ENCODE results near the gene RIN3. TPM values are rescaled to one million over a fixed set of nuclear protein-coding genes. Genes with fewer than 3 reads are reported as not detected.

The RIN3 gene
- total and polyA plus RNA-seq, 2 of the 4 experiments (the other 2 are of a cell fraction), result 2.5 to 11.1 TPM

- Histone ChIP-seq H3K9me3 (ENCODE audit: control insufficient read depth, insufficient read depth, low read length) (peaks cover under 1% of the 10 kb centered on the region; the same call in 1 of the 2 replicates), H4K5ac (ENCODE audit: low read depth, low read length) (no peak overlapping the region), H2BK5ac (ENCODE audit: low read depth, low read length, poor library complexity, severe bottlenecking) (peak overlapping the region; percentile 9), H3K4me1 (ENCODE audit: control insufficient read depth, insufficient read depth, low read length) (peaks cover 11% of the 10 kb centered on the region), H3K36me3 (ENCODE audit: control insufficient read depth, insufficient read depth, low read length) (no peaks in the 10 kb centered on the region), H3K23ac (ENCODE audit: low read depth, low read length) (no peak overlapping the region), H2AK9ac (replicated peaks; ENCODE audit: low read depth, low read length, poor library complexity) (no peak overlapping the region), H2AFZ (replicated peaks; ENCODE audit: low read length, poor library complexity) (no peak overlapping the region), H3K9ac (ENCODE audit: low read depth, low read length) (no peak overlapping the region), H2BK20ac (ENCODE audit: low read depth, low read length) (peak overlapping the region; percentile 57; the same call in 1 of the 2 replicates), H3K79me1 (ENCODE audit: low read depth in 1 of 2, low read length in 2 of 2) (no peaks in the 10 kb centered on the region), H3K56ac (ENCODE audit: extremely low read depth, insufficient read depth, low read length) (no peak overlapping the region), H3K4me3 (ENCODE audit: insufficient read depth, low read depth, low read length) (no peak overlapping the region), H3K14ac (replicated peaks; ENCODE audit: low read depth, low read length) (peak overlapping the region; percentile 43; the same call in 1 of the 2 replicates), H4K91ac (ENCODE audit: insufficient read depth, low read depth, low read length) (no peak overlapping the region), H3K27me3 (ENCODE audit: control insufficient read depth, insufficient read depth, low read length) (no peaks in the 10 kb centered on the region), H4K8ac (ENCODE audit: low read depth in 2 of 2, low read length in 2 of 2) (peak overlapping the region in 1 of 2 experiments; percentile 26; a peak in 2 of 4 replicates), H3K4me2 (ENCODE audit: low read depth, low read length) (no peak overlapping the region), H3K4ac (ENCODE audit: low read depth, low read length) (peak overlapping the region; percentile 21; the same call in 1 of the 2 replicates), H3K9me1 (ENCODE audit: insufficient read depth, low read length) (peaks cover 3% of the 10 kb centered on the region; the same call in 1 of the 2 replicates), H2AK5ac (ENCODE audit: low read depth, low read length) (peak overlapping the region; percentile 68; the same call in 1 of the 2 replicates), H3K18ac (ENCODE audit: low read depth, low read length) (peak overlapping the region; percentile 50; the same call in 1 of the 2 replicates), H3K27ac (ENCODE audit: insufficient read depth, low read length) (no peak overlapping the region), H4K20me1 (ENCODE audit: insufficient read depth, low read length) (no peaks in the 10 kb centered on the region), H2BK15ac (ENCODE audit: low read depth, low read length) (peak overlapping the region; percentile 15; the same call in 1 of the 3 replicates), H2BK120ac (ENCODE audit: low read depth, low read length) (peak overlapping the region; percentile 49; the same call in 1 of the 2 replicates)
- CTCF ChIA-PET, result interaction anchor here (3.9 kb wide), 1 partner anchor 10 kb away, joined by 15 read pairs; no protein-coding TSS in a partner anchor
- POLR2A ChIA-PET (ENCODE audit: unreplicated experiment), result no interaction called here
- TF ChIP-seq FOS (IDR thresholded peaks at IDR 0.05; ENCODE audit: low read depth, low read length) (no peak), CEBPB (IDR thresholded peaks at IDR 0.05; ENCODE audit: low read depth, low read length) (no peak), RCOR1 (IDR thresholded peaks at IDR 0.05; ENCODE audit: insufficient replicate concordance, low read length) (no peak), NFE2L2 (IDR thresholded peaks at IDR 0.05; ENCODE audit: low read depth, low read length) (no peak), RAD21 (IDR thresholded peaks at IDR 0.05; ENCODE audit: low read length) (no peak), MAZ (IDR thresholded peaks at IDR 0.05; ENCODE audit: borderline replicate concordance, low read depth, low read length) (no peak), ELK1 (IDR thresholded peaks at IDR 0.05; ENCODE audit: borderline replicate concordance, low read depth, low read length) (no peak), CHD1 (IDR thresholded peaks at IDR 0.05; ENCODE audit: low read depth, low read length) (no peak), BHLHE40 (IDR thresholded peaks at IDR 0.05; ENCODE audit: low read depth, low read length) (no peak), MXI1 (IDR thresholded peaks at IDR 0.05; ENCODE audit: borderline replicate concordance, low read depth, low read length) (no peak), MAFK (IDR thresholded peaks at IDR 0.05; ENCODE audit: low read depth, low read length) (no peak), RFX5 (IDR thresholded peaks at IDR 0.05; ENCODE audit: low read depth, low read length) (no peak), POLR2A (IDR thresholded peaks at IDR 0.05; ENCODE audit: low read depth, low read length) (no peak), SMC3 (IDR thresholded peaks at IDR 0.05; ENCODE audit: low read depth, low read length) (no peak)
- TF ChIP-seq, protein P1, sequence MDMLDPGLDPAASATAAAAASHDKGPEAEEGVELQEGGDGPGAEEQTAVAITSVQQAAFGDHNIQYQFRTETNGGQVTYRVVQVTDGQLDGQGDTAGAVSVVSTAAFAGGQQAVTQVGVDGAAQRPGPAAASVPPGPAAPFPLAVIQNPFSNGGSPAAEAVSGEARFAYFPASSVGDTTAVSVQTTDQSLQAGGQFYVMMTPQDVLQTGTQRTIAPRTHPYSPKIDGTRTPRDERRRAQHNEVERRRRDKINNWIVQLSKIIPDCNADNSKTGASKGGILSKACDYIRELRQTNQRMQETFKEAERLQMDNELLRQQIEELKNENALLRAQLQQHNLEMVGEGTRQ (IDR thresholded peaks at IDR 0.05; ENCODE audit: low read depth, low read length), result no peak
- TF ChIP-seq, protein P2, sequence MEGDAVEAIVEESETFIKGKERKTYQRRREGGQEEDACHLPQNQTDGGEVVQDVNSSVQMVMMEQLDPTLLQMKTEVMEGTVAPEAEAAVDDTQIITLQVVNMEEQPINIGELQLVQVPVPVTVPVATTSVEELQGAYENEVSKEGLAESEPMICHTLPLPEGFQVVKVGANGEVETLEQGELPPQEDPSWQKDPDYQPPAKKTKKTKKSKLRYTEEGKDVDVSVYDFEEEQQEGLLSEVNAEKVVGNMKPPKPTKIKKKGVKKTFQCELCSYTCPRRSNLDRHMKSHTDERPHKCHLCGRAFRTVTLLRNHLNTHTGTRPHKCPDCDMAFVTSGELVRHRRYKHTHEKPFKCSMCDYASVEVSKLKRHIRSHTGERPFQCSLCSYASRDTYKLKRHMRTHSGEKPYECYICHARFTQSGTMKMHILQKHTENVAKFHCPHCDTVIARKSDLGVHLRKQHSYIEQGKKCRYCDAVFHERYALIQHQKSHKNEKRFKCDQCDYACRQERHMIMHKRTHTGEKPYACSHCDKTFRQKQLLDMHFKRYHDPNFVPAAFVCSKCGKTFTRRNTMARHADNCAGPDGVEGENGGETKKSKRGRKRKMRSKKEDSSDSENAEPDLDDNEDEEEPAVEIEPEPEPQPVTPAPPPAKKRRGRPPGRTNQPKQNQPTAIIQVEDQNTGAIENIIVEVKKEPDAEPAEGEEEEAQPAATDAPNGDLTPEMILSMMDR (conservative IDR thresholded peaks at IDR 0.05; ENCODE audit: low read depth, low read length), result no peak
- ATAC-seq (ENCODE audit: low read depth), result peak; percentile 87
- dilution Hi-C loops (cut with HindIII; ENCODE audit: low sequenced_read_pairs, unreplicated experiment) (no loop called here), intact Hi-C loops (cut with micrococcal nuclease) (no loop called here), in situ Hi-C loops (cut with MboI; ENCODE audit: low sequenced_read_pairs) (no loop called here)
- BruUV-seq (replicated peaks), result no TSS peak
- peak; percentile 93 for DNase-seq
These were observed 41.7 kb upstream of the RIN3 start for GRCh38 chr14:92471919-92472318.
